ENCODE data around the gene SLC26A11. TPM values are rescaled to one million over a fixed set of nuclear protein-coding genes. Genes with fewer than 3 reads are reported as not detected.
"Not testable (repeated sequence)": the region's sequence is repeated elsewhere in the genome, so short reads cannot be mapped to it uniquely, and the experiment has no call there.

SLC26A11 gene
- total RNA-seq, 1 donor from 2014 or later, result 27.7 TPM

GRCh38 chr17:80256034-80256350 is 35.8 kb downstream of the SLC26A11 start:
- Mint-ChIP-seq H3K27me3 (ENCODE audit: low read depth) (peaks cover 4% of the 10 kb centered on the region), H3K27ac (ENCODE audit: unreplicated experiment) (no peak overlapping the region), H3K9me3 (no peaks in the 10 kb centered on the region), H3K4me3 (no peak overlapping the region), H3K36me3 (ENCODE audit: low read depth) (no peaks in the 10 kb centered on the region), H3K4me1 (peaks cover 15% of the 10 kb centered on the region)
- DNase-seq (ENCODE audit: low read depth, low spot score), result no peak
- TF ChIP-seq CTCF (conservative IDR thresholded peaks at IDR 0.05), result no peak

DNA sequence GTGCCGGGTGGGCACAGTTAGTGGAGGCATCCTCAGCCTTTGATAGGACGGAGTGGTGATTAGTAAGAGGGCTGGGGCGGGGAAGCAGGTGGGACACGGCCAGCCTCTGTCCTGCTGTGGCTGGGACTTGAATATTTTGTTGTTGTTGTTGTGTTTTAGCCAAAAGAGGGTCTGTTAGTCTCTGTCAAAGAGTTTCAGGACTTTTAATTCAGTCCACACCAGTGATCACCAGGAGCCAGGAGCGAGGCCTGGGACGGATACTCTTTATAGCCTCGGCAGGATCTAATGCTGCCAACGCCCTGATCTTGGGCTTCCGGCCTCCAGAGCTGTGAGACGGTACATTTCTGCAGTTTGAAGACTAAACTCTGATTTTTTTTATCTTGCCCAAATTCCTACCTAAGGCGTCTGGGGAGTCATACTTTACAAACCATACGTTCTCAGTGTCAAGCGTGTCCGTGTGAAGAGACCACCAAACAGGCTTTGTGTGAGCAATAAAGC is 37.5 kb downstream of the SLC26A11 start:
- Mint-ChIP-seq H3K27me3 (ENCODE audit: low read depth) (peaks cover 8% of the 10 kb centered on the region), H3K4me3 (peak overlapping the region; percentile 88)
- no peak for DNase-seq (ENCODE audit: low read depth, low spot score)

DNA sequence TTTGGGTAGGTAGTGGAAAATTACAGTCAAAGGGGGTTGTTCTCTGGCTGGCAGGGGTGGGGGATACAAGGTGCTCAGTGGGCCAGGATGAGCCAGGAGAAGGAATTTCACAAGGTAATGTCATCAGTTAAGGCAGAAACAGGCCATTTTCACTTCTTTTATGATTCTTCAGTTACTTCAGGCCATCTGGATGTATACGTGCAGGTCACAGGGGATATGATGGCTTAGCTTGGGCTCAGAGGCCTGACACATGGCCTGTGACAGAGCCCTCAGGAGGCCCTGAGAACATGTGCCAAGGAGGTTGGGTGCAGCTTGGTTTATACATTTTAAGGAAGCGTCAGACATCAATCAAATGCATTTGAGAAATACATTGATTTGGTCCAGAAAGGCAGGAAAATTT is 38.1 kb downstream of the SLC26A11 start:
- peak overlapping the region; percentile 88 for H3K4me3 Mint-ChIP-seq
- H3K27me3 Mint-ChIP-seq (ENCODE audit: low read depth); H3K27ac Mint-ChIP-seq (ENCODE audit: unreplicated experiment); H3K9me3 Mint-ChIP-seq; H3K36me3 Mint-ChIP-seq (ENCODE audit: low read depth); DNase-seq (ENCODE audit: low read depth, low spot score): not testable (repeated sequence)
- peaks cover 28% of the 10 kb centered on the region for H3K4me1 Mint-ChIP-seq

More for the DNA sequence above, 37.5 kb downstream of the SLC26A11 start:
- Mint-ChIP-seq H3K4me1 (peaks cover 28% of the 10 kb centered on the region), H3K27ac (ENCODE audit: unreplicated experiment) (peak overlapping the region; percentile 43), H3K36me3 (ENCODE audit: low read depth) (no peaks in the 10 kb centered on the region), H3K9me3 (no peaks in the 10 kb centered on the region)
- no peak for TF ChIP-seq CTCF (conservative IDR thresholded peaks at IDR 0.05)

- peaks cover 30% of the 10 kb centered on the region for H3K4me1 Mint-ChIP-seq
- peaks cover 8% of the 10 kb centered on the region for H3K27me3 Mint-ChIP-seq (ENCODE audit: low read depth)
Observed at GRCh38 chr17:80259457-80260068, 39.3 kb downstream of the SLC26A11 start.

DNA sequence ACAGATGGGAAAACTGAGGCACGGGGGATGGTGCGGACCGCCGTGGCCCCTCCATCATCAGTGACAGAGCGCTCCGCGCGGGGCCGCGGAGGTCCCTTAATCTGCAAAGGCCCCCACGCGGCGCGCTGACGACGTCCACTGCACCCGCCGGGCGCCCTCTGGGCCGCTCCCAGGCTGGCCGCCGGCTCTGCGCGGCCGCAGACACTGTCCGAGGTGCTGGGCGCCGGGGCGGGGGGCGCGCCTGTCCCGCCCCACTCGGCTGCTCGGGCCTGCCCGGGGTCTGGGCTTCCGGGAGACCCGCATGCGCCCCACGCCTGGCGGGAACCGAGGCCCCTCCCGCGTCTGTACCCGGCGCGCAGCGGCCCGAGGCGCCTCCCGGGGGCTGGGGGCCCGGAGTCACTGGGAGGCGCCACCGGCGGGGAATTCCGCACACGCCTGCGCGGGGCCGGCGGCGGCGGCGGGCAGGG is 39.9 kb downstream of the SLC26A11 start:
- Mint-ChIP-seq H3K27me3 (ENCODE audit: low read depth) (peaks cover 8% of the 10 kb centered on the region), H3K4me1 (peaks cover 32% of the 10 kb centered on the region)
- DNase-seq (ENCODE audit: low read depth, low spot score), result peak; percentile 55

More at GRCh38 chr17:80259457-80260068, 39.3 kb downstream of the SLC26A11 start:
- no peak for TF ChIP-seq CTCF (conservative IDR thresholded peaks at IDR 0.05)
- Mint-ChIP-seq H3K9me3 (no peaks in the 10 kb centered on the region), H3K4me3 (peak overlapping the region; percentile 88), H3K27ac (ENCODE audit: unreplicated experiment) (no peak overlapping the region), H3K36me3 (ENCODE audit: low read depth) (no peaks in the 10 kb centered on the region)
- no peak for DNase-seq (ENCODE audit: low read depth, low spot score)

More for the DNA sequence above, 39.9 kb downstream of the SLC26A11 start:
- H3K9me3 Mint-ChIP-seq, result no peaks in the 10 kb centered on the region
- no peak overlapping the region for H3K27ac Mint-ChIP-seq (ENCODE audit: unreplicated experiment)
- H3K4me3 Mint-ChIP-seq, result peak overlapping the region; percentile 88
- no peaks in the 10 kb centered on the region for H3K36me3 Mint-ChIP-seq (ENCODE audit: low read depth)
- TF ChIP-seq CTCF (conservative IDR thresholded peaks at IDR 0.05), result no peak
